GM15510 (cell line): Measurements from ENCODE around the gene CCDC92.

Source experiments
- POLR2A ChIP-seq: IDR thresholded peaks from 3 replicates; pipeline ENCODE4 v1.6.1; 2011; ENCODE audit warnings: borderline replicate concordance; ENCODE audit not compliant: insufficient read length; ENCODE audit errors: extremely low read depth

The CCDC92 gene

GRCh38 chr12:123941000-123941399, 31.6 kb downstream of the CCDC92 start:
- no peak for TF ChIP-seq POLR2A

GRCh38 chr12:123940627-123940966, 32.0 kb downstream of the CCDC92 start:
- TF ChIP-seq POLR2A = no peak

GRCh38 chr12:123939716-123940626, 32.7 kb downstream of the CCDC92 start:
- no peak for TF ChIP-seq POLR2A

DNA sequence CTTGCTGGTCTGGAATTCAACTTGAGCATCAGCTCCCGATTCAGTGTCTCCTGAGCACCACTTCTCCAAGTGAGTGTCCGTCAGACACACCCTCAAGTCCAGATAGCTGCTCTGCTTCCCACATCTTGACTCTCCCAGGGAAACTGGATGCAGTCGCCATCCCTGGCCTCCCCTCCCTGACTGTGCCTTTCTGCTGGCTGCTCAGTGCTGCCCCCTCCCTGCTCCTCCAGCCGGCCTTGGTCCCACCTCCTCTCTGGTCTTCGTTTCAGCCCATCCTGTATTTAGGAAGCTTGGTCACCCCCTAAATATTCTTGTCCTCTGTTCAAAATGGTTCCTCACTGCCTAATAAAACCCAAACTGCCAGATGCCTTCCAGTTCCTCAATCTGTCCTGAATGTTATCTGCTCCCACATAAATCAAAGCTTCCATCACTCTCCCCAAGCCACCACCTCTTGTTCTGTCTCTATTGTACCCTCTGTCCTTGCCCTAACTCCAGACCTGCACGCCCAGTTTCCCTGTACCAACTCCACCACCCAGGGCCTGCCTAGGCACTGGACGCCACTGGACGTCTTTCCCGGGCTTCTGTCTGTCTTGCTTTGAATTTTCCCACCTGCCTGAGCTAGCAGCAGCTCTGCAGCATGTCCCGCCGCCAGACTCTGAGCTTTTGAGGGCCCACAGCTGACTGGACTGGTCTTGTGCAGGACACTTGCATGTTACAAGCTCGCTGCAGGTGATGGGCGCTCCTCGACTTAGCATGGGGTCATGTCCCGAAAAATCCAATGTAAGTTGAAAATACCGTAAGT, 33.8 kb downstream of the CCDC92 start:
- TF ChIP-seq POLR2A = no peak

DNA sequence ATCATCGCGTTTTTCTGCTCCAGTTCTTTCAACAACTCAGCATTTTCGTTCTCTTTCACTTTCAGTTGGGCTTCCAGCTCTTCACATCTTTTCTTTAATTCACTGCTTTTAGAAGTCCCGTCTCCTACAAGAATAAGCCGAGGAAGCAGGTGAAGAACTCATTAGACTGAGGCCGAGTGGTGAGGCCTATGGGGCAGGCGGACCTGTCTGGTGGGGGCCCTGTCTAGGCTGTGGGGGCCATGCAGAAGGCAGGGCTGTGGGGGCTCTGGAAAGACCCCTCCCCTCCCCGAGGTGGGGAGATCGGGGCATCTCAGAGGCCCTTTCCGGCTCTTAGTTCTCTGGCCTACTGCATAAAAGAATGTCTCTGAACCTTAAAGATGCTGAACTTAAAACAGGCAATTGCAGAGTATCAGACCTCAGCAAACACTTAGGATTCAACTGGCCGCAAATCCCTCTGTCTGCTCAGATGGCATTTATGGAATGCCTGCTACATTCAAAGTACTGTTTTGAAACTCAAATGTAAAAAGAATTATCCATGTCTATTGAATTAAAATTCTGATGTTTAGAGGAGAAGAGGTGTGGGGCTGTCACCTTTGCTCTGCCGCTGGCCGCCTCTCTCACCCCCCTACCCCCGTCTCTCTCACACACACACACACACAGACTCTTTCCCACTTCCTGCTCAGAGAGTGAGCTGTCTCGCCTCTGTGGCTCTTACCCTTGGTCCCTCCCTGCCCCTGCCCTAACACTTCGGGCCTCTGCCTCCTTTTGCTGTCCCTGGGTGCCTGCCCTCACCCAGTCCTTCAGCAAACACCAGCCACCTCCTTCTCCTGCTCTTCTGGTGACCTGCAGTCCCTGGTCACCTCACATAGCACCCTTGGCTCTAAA, 34.7 kb downstream of the CCDC92 start:
- no peak for TF ChIP-seq POLR2A

GRCh38 chr12:123936956-123937706, 35.5 kb downstream of the CCDC92 start:
- TF ChIP-seq POLR2A = no peak

GRCh38 chr12:123936471-123936870, 36.2 kb downstream of the CCDC92 start:
- TF ChIP-seq POLR2A = no peak

GRCh38 chr12:123935956-123936355, 36.7 kb downstream of the CCDC92 start:
- TF ChIP-seq POLR2A = no peak

DNA sequence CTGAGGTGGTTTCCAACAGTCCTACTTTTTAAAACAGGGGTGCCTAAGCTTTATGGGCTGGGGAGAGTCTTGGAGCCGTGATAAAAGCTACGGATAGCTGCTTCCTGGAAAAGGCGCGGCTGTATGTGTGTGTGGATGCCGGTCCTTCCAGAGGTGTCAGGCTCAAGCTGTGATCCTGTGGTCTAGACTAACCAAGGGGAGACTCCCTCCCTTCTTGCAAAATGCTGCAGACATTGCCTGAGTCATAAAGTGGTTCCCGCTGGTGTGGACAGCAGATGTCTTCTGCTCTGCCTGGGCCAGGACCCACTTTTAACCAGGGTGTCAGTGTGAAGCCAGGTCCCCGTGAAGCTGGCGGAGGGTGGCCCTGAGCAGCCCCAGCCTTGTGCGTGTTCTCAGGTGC, 37.8 kb downstream of the CCDC92 start:
- TF ChIP-seq POLR2A = no peak

DNA sequence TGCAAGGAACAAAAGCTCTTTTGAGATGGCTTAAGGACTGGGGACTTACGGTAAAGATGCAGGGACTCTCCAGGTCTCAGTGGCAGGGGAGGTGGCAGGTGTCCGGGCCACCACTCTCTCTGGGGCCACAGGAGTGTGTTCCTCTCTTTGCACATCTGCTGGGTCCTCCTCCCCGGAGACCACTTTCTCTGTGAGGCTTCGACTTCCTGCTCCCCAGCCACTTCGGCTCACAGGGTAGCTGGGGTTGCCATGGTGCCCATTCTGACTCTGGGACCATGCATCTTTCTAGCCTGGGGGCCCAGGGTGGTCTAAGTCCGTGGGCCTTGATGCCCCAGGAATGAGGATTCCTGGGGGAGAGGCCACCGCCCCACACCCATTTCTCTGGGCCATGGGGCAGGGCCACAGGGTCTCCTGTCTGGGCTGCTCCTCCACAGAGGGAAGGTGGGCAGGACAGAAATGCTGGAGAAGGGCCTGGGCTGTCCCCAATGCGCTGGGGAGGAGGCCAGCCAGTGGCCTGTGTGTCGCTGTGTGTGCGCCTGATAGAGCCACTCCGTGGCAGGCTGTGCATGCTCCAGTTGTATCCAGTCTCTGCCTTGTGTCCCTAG, 38.5 kb downstream of the CCDC92 start:
- no peak for TF ChIP-seq POLR2A

DNA sequence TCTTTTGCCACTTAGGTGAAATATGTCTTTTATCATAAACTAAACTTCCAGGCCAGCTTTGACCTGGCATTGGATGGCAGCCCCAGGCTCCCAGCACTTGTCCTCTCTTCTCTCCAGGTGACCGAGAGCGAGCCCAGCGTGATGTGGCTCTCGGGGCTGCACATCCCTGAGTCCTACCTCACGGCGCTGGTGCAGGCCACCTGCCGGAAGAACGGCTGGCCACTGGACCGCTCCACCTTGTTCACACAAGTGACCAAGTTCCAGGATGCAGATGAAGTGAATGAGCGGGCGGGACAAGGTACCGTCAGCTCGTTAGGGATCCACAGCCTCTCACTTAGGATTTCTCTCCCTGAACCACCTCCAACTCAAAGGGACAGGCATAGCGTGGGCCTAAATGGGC, 39.4 kb downstream of the CCDC92 start:
- TF ChIP-seq POLR2A = no peak

DNA sequence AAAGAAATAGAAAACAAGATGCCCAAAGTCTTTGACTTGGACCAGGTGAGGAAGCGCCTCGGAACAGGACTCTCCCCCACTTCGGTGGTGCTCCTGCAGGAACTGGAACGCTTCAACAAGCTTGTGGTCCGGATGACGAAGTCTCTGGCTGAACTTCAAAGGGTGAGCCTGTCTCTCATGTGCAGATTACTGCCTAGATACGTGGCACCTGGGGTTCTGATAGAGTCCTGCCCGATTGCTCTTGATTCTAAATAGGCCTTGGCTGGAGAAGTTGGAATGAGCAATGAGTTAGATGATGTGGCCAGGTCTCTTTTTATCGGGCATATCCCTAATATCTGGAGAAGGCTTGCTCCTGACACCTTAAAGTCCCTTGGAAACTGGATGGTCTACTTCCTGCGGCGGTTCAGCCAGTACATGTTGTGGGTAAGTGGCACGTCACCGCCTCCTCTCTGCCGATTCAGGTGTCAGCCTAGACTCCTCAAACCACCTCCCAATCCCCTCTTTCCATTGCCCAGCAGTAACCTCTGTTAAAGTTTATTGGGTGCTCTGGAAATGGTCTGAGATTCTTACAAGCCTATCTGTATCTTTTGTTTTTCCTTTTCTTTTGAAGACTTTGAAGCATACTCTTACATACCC, 40.8 kb downstream of the CCDC92 start:
- no peak for TF ChIP-seq POLR2A

DNA sequence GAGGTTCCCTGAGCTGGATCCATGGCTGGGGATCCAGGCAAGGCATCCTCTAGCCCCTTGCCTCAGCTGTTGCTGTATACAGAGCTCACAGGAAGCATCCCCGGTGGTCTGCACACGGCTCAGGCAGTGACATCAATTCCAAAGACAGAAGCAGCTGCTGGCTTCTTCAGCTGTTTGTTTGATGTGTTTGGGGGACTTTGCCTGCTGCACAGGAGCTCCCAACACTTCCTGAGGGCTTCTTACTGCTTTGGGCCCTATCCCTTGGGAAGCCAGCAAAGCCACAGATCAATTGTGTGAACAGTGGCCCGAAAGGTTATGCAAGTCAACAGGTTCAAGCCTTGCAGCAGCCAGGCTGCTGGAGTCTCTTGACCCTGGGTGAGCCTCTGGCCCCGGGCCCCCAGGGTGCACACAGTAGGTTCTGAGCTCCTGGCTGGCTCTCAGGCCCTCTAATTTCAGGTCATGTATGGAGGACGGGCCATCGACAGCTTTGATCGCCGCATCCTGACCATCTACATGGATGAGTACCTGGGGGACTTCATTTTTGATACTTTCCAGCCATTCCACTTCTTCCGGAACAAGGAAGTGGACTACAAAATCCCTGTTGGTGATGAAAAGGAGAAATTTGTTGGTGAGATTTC, 42.6 kb downstream of the CCDC92 start:
- TF ChIP-seq POLR2A = no peak
